Coronary artery (tissue), 2 donors: ENCODE data around the gene RALGAPA2.

Experiments
- DNase-seq: peaks from one replicate; pipeline ENCODE4 v3.0.0-alpha.2; 2017; ENCODE audit warnings: low spot score
- H3K27ac ChIP-seq, 2 donors: fragments of 200-600 bp; sonication (generic); one replicate each; pipeline ENCODE4 v1.5.1; 2016 to 2019
- H3K4me3 ChIP-seq: fragments of 200-600 bp; sonication (generic); 2 replicates; pipeline ENCODE4 v1.5.1; 2016; ENCODE audit warnings: mild to moderate bottlenecking, moderate library complexity
- TF ChIP-seq, protein P1 (sequence below): fragments of 200-600 bp; sonication (generic); IDR thresholded peaks from one replicate; pipeline ENCODE4 v1.5.1; 2019; ENCODE audit warnings: antibody characterized with exemption

Gene RALGAPA2

DNA sequence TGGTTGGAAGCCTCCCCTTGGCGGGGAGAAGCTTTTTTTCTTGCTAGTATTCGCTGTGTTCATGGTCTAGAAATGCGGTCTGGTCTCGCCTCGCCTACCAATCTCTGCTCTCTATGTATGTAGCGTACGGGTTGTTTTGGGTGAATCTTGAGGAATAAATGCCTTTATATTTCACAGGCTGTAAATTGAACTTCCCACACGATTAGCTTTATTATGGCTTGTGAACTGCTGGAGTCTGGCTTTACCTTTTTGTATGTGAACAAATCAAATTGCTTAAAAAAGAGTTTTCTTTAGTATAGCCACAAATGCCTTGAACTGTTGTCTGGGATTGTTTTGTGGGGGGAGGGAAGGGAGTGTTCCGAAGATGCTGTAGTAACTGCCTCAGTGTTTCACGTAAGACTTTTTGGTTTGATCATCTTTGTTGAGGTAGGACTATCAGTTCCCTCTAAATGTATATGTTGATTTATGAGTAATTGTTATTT is 342.3 kb downstream of the RALGAPA2 start:
- no peak overlapping the region for H3K4me3 ChIP-seq
- DNase-seq, result no peak
- TF ChIP-seq, protein P1, sequence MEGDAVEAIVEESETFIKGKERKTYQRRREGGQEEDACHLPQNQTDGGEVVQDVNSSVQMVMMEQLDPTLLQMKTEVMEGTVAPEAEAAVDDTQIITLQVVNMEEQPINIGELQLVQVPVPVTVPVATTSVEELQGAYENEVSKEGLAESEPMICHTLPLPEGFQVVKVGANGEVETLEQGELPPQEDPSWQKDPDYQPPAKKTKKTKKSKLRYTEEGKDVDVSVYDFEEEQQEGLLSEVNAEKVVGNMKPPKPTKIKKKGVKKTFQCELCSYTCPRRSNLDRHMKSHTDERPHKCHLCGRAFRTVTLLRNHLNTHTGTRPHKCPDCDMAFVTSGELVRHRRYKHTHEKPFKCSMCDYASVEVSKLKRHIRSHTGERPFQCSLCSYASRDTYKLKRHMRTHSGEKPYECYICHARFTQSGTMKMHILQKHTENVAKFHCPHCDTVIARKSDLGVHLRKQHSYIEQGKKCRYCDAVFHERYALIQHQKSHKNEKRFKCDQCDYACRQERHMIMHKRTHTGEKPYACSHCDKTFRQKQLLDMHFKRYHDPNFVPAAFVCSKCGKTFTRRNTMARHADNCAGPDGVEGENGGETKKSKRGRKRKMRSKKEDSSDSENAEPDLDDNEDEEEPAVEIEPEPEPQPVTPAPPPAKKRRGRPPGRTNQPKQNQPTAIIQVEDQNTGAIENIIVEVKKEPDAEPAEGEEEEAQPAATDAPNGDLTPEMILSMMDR, result no peak
- H3K27ac ChIP-seq, result no peak overlapping the region

DNA sequence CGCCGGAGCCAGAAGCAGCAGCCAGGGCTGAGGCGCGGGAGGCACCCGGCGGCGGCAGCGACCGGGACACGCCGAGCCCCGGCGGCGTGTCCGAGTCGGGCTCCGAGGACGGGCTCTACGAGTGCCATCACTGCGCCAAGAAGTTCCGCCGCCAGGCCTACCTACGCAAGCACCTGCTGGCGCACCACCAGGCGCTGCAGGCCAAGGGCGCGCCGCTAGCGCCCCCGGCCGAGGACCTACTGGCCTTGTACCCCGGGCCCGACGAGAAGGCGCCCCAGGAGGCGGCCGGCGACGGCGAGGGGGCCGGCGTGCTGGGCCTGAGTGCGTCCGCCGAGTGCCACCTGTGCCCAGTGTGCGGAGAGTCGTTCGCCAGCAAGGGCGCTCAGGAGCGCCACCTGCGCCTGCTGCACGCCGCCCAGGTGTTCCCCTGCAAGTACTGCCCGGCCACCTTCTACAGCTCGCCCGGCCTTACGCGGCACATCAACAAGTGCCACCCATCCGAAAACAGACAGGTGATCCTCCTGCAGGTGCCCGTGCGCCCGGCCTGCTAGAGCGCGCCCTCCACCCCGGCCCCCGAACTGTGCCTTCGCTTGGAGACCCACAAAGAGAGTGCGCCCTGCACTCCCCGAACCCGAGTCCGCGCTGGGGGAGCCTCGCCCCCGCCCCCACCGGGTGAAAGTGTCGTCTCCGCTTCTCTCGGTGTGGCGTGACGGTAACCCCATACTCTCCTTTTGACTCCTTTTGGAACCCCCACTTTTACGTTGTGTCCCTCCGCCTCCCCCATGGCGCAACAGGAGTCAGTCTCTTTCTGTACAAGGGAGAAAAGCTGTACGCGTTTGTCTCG is 343.0 kb downstream of the RALGAPA2 start:
- TF ChIP-seq, protein P1, result no peak
- Histone ChIP-seq H3K27ac (no peak overlapping the region), H3K4me3 (peak overlapping the region; percentile 69)
- no peak for DNase-seq

DNA sequence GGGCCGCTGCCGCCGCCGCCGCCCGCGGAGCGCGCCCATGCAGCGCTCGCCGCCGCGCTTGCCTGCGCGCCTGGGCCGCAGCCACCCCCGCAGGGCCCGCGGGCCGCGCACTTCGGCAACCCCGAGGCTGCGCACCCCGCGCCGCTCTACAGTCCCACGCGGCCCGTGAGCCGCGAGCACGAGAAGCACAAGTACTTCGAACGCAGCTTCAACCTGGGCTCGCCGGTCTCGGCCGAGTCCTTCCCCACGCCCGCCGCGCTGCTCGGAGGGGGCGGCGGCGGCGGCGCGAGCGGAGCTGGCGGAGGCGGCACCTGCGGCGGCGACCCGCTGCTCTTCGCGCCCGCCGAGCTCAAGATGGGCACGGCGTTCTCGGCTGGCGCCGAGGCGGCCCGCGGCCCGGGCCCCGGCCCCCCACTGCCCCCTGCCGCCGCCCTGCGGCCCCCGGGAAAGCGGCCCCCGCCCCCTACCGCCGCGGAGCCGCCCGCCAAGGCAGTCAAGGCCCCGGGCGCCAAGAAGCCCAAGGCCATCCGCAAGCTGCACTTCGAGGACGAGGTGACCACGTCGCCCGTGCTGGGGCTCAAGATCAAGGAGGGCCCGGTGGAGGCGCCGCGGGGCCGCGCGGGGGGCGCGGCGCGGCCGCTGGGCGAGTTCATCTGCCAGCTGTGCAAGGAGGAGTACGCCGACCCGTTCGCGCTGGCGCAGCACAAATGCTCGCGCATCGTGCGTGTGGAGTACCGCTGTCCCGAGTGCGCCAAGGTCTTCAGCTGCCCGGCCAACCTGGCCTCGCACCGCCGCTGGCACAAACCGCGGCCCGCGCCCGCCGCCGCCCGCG is 343.8 kb downstream of the RALGAPA2 start:
- Histone ChIP-seq H3K4me3 (peak overlapping the region; percentile 69), H3K27ac (no peak overlapping the region)
- TF ChIP-seq, protein P1, result no peak
- no peak for DNase-seq

DNA sequence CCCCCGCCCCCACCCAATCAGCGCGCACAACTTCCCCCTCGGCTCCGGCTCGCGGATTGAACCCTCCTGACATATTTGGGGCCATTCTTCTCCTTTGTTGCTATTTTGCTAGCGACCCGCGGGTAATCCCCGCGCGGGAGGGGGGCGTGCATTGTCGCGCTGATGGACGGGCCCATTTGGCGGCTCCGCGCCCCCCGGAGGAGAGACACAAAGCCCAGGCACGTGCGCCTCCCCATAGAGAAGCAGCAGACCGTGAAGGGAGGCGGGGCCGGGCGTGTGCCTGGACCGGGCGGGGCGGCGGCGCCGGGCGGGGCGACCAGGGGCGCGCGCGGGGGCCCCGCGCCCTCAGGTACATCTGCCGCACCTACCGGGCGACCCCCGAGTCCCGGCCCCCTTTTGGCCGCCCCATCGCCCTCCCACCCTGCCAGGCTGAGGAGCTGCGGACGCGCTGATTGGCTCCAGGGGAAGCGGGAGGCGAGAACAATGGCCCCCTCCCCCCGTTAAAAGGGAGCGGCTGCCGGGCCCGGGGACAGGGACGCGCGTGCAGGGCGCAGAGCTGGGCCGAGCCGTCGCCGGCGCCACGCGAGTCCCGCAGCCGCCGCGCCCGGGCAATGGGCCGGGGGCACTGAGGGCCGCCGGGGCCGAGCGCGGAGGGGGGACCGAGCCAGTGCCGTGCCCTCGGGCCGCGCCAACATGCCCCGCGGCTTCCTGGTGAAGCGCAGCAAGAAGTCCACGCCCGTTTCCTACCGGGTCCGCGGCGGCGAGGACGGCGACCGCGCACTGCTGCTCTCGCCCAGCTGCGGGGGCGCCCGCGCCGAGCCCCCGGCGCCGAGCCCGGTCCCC is 344.6 kb downstream of the RALGAPA2 start, which contains the start of gene INSM1:
INSM1 (plus strand) TSS at position 530 of the 843 bp plus-strand sequence; CDS start at position 694, 164 bp downstream.
- H3K4me3 ChIP-seq, result peak within 1 kb of the TSS; percentile 69
- H3K27ac ChIP-seq, result no peak within 1 kb of the TSS
- TF ChIP-seq, protein P1, result no peak
- no peak for DNase-seq

DNA sequence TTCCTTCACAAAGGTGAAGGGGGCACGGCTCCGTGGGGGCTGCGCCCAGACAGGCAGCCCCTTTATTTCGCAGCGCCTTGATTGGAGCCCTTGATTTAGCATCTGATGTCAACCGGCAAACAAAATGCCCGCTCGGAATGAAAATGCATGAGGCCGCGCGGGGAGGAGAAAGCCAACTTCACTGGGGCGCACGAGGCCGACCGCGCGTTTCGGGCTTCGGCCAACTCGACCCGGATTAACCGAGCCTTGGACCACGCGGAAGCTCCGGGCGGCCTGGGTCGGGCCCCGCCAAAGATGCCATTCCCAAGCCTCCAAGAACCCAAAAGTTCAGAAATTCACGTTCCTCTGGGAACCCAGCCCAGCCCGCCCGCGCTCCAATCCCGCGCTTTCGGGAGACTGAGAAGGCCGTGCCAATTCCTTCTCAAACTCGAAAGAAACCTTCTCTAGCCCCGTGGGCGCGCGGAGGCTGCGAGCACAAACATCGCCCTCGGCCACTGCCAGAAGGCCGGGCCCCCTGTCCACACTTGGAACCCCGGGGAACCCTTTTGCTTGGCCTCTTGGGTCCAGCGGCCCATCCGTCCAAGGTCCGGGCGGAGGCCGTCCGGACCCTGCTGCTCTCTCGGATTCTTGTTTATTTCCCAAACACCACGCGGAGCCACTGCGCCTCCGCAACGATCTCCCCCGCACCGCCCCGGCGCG is 345.4 kb downstream of the RALGAPA2 start:
- H3K4me3 ChIP-seq, result peak overlapping the region; percentile 69
- TF ChIP-seq, protein P1, result no peak
- no peak for DNase-seq
- no peak overlapping the region for H3K27ac ChIP-seq

DNA sequence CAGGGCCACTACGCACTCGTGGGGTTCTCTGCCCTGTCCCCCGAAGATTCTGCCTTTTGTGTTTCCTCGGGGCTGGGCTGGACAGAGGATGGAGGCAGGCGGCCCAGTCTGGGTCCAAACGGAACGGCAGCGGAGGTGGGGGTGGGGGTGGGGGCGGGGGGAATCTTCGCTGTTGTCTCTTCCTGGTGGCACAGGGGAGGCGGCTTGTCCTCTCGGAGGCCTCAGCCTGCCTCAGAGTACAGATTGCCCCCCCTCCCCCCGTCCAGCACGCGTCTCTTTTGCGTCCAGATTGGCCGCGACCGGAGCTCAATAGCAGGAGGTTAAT is 345.9 kb downstream of the RALGAPA2 start:
- TF ChIP-seq, protein P1, result no peak
- H3K4me3 ChIP-seq, result peak overlapping the region; percentile 69
- no peak for DNase-seq
- no peak overlapping the region for H3K27ac ChIP-seq
